ENCODE results near the gene FOXI2.
A peak's percentile ranks its signal among the peaks of the same experiment; 100 is the strongest.

Gene FOXI2

GRCh38 chr10:127736915-127737562 is at the start of gene FOXI2:
Gene FOXI2, plus strand, starts transcription at chr10:127737185. Its CDS starts 89 bp downstream, at chr10:127737274.
- peak; percentile 70 for DNase-seq (ENCODE audit: low spot score)

GRCh38 chr10:127687548-127687947 is 49.4 kb upstream of the FOXI2 start:
- DNase-seq (ENCODE audit: low spot score): no peak

- DNase-seq (ENCODE audit: low spot score): no peak
These were observed 46.7 kb upstream of the FOXI2 start for GRCh38 chr10:127690176-127690835.

GRCh38 chr10:127694580-127695193 is 42.3 kb upstream of the FOXI2 start:
- DNase-seq (ENCODE audit: low spot score): peak; percentile 84

- peak; percentile 25 for DNase-seq (ENCODE audit: low spot score)
These were observed 41.6 kb upstream of the FOXI2 start for GRCh38 chr10:127695431-127695830.

GRCh38 chr10:127698886-127699285 is 38.1 kb upstream of the FOXI2 start:
- no peak for DNase-seq (ENCODE audit: low spot score)

GRCh38 chr10:127699311-127699710 is 37.7 kb upstream of the FOXI2 start:
- DNase-seq (ENCODE audit: low spot score): no peak

- no peak for DNase-seq (ENCODE audit: low spot score)
These were observed 34.7 kb upstream of the FOXI2 start for GRCh38 chr10:127702271-127702670.

- no peak for DNase-seq (ENCODE audit: low spot score)
These were observed 21.7 kb upstream of the FOXI2 start for GRCh38 chr10:127715249-127715648.

- no peak for DNase-seq (ENCODE audit: low spot score)
These were observed 21.1 kb upstream of the FOXI2 start for GRCh38 chr10:127715782-127716378.

- no peak for DNase-seq (ENCODE audit: low spot score)
These were observed 16.8 kb upstream of the FOXI2 start for GRCh38 chr10:127720142-127720541.

- DNase-seq (ENCODE audit: low spot score): no peak
These were observed 16.1 kb upstream of the FOXI2 start for GRCh38 chr10:127720903-127721302.

GRCh38 chr10:127734753-127735152 is 2.2 kb upstream of the FOXI2 start:
- DNase-seq (ENCODE audit: low spot score): no peak

GRCh38 chr10:127735156-127735555 is 1.8 kb upstream of the FOXI2 start:
- no peak for DNase-seq (ENCODE audit: low spot score)

- DNase-seq (ENCODE audit: low spot score): peak; percentile 31
These were observed 1.2 kb upstream of the FOXI2 start for GRCh38 chr10:127735723-127736221.

- DNase-seq (ENCODE audit: low spot score): peak; percentile 35
These were observed 617 bp upstream of the FOXI2 start for GRCh38 chr10:127736222-127736914.

GRCh38 chr10:127737563-127738511 is 852 bp downstream of the FOXI2 start:
- DNase-seq (ENCODE audit: low spot score): no peak

- DNase-seq (ENCODE audit: low spot score): peak; percentile 52
These were observed 1.8 kb downstream of the FOXI2 start for GRCh38 chr10:127738512-127739424.

- no peak for DNase-seq (ENCODE audit: low spot score)
These were observed 2.9 kb downstream of the FOXI2 start for GRCh38 chr10:127739908-127740307.

- no peak for DNase-seq (ENCODE audit: low spot score)
These were observed 3.6 kb downstream of the FOXI2 start for GRCh38 chr10:127740596-127740995.

All from iPS-NIHi11 (cell line).